ENCODE data around the gene OAS2. TPM values are rescaled to one million over a fixed set of nuclear protein-coding genes. Genes with fewer than 3 reads are reported as not detected.

The OAS2 gene
- total RNA-seq, 3 donors from 2014 or later (not counting 1 experiment from before 2014, with no cell fraction given): 29.0 to 56.3 (median 48.2) TPM

- intact Hi-C loops (cut with micrococcal nuclease): no loop called here
- Histone ChIP-seq H3K4me3 (ENCODE audit: low read length) (no peak overlapping the region), H3K27ac (ENCODE audit: low read length) (no peak overlapping the region), H3K9me3 (ENCODE audit: control insufficient read depth, insufficient read depth, low read length) (no peaks in the 10 kb centered on the region), H3K36me3 (ENCODE audit: control insufficient read depth, insufficient read depth, low read length) (peaks cover 42% of the 10 kb centered on the region), H3K4me1 (ENCODE audit: control insufficient read depth, insufficient read depth, low read length) (no peaks in the 10 kb centered on the region), H3K27me3 (ENCODE audit: control insufficient read depth, insufficient read depth, low read length) (no peaks in the 10 kb centered on the region)
- no peak for DNase-seq
- H3K4me1 Mint-ChIP-seq: peaks cover 3 to 13% of the 10 kb centered on the region in 2 donors
- H3K4me3 Mint-ChIP-seq: no peak overlapping the region
- no peak for ATAC-seq
- WGBS (ENCODE audit: insufficient coverage): 82% methylated on average over 7 of the region's 7 CpGs
- no peak overlapping the region for H3K27ac Mint-ChIP-seq
- H3K27me3 Mint-ChIP-seq (ENCODE audit: low read depth in 2 of 2): no peaks in the 10 kb centered on the region
- peaks cover 2 to 4% of the 10 kb centered on the region in 2 donors for H3K9me3 Mint-ChIP-seq
- TF ChIP-seq CTCF (IDR thresholded peaks at IDR 0.05): no peak
- H3K36me3 Mint-ChIP-seq: peaks cover 24% of the 10 kb centered on the region
Measured at GRCh38 chr12:112961074-112961473, 17.2 kb upstream of the OAS2 start.

- DNase-seq: no peak
- peaks cover 0 to 13% of the 10 kb centered on the region in 2 donors for H3K4me1 Mint-ChIP-seq
Measured at GRCh38 chr12:112961536-112961935, 16.8 kb upstream of the OAS2 start.

GRCh38 chr12:112962561-112962960 lies 15.8 kb upstream of the OAS2 start:
- Histone ChIP-seq H3K4me1 (ENCODE audit: control insufficient read depth, insufficient read depth, low read length) (no peaks in the 10 kb centered on the region), H3K9me3 (ENCODE audit: control insufficient read depth, insufficient read depth, low read length) (no peaks in the 10 kb centered on the region), H3K4me3 (ENCODE audit: low read length) (no peak overlapping the region), H3K27me3 (ENCODE audit: control insufficient read depth, insufficient read depth, low read length) (no peaks in the 10 kb centered on the region), H3K27ac (ENCODE audit: low read length) (no peak overlapping the region), H3K36me3 (ENCODE audit: control insufficient read depth, insufficient read depth, low read length) (peaks cover 50% of the 10 kb centered on the region)
- H3K27me3 Mint-ChIP-seq (ENCODE audit: low read depth in 2 of 2): no peaks in the 10 kb centered on the region
- H3K9me3 Mint-ChIP-seq: peaks cover 2 to 4% of the 10 kb centered on the region in 2 donors
- H3K4me3 Mint-ChIP-seq: no peak overlapping the region
- no peak for DNase-seq
- peaks cover 0 to 13% of the 10 kb centered on the region in 2 donors for H3K4me1 Mint-ChIP-seq
- TF ChIP-seq CTCF (IDR thresholded peaks at IDR 0.05): no peak
- 95% methylated on average over 7 of the region's 7 CpGs for WGBS (ENCODE audit: insufficient coverage)
- ATAC-seq: no peak
- intact Hi-C loops (cut with micrococcal nuclease): no loop called here
- peaks cover 33% of the 10 kb centered on the region for H3K36me3 Mint-ChIP-seq
- H3K27ac Mint-ChIP-seq: no peak overlapping the region

More at GRCh38 chr12:112961536-112961935, 16.8 kb upstream of the OAS2 start:
- no peaks in the 10 kb centered on the region for H3K27me3 Mint-ChIP-seq (ENCODE audit: low read depth in 2 of 2)
- H3K4me3 ChIP-seq (ENCODE audit: low read length): no peak overlapping the region
- no peaks in the 10 kb centered on the region for H3K27me3 ChIP-seq (ENCODE audit: control insufficient read depth, insufficient read depth, low read length)
- H3K9me3 ChIP-seq (ENCODE audit: control insufficient read depth, insufficient read depth, low read length): no peaks in the 10 kb centered on the region
- no peak overlapping the region for H3K4me3 Mint-ChIP-seq
- peaks cover 2 to 4% of the 10 kb centered on the region in 2 donors for H3K9me3 Mint-ChIP-seq
- H3K27ac Mint-ChIP-seq: no peak overlapping the region
- no peak overlapping the region for H3K27ac ChIP-seq (ENCODE audit: low read length)
- TF ChIP-seq CTCF (IDR thresholded peaks at IDR 0.05): no peak
- peaks cover 46% of the 10 kb centered on the region for H3K36me3 ChIP-seq (ENCODE audit: control insufficient read depth, insufficient read depth, low read length)
- peaks cover 28% of the 10 kb centered on the region for H3K36me3 Mint-ChIP-seq
- ATAC-seq: no peak
- WGBS (ENCODE audit: insufficient coverage): 95% methylated on average over 4 of the region's 4 CpGs
- intact Hi-C loops (cut with micrococcal nuclease): no loop called here
- H3K4me1 ChIP-seq (ENCODE audit: control insufficient read depth, insufficient read depth, low read length): no peaks in the 10 kb centered on the region

- no peaks in the 10 kb centered on the region for H3K27me3 ChIP-seq (ENCODE audit: control insufficient read depth, insufficient read depth, low read length)
- Mint-ChIP-seq H3K9me3 (peaks cover 2 to 4% of the 10 kb centered on the region in 2 donors), H3K36me3 (peaks cover 33% of the 10 kb centered on the region), H3K27me3 (ENCODE audit: low read depth in 2 of 2) (no peaks in the 10 kb centered on the region), H3K4me1 (peaks cover 0 to 13% of the 10 kb centered on the region in 2 donors), H3K4me3 (no peak overlapping the region), H3K27ac (no peak overlapping the region)
- no peaks in the 10 kb centered on the region for H3K9me3 ChIP-seq (ENCODE audit: control insufficient read depth, insufficient read depth, low read length)
- ATAC-seq: no peak
- H3K4me3 ChIP-seq (ENCODE audit: low read length): no peak overlapping the region
- no peak for DNase-seq
- TF ChIP-seq CTCF (IDR thresholded peaks at IDR 0.05): no peak
- H3K27ac ChIP-seq (ENCODE audit: low read length): no peak overlapping the region
- intact Hi-C loops (cut with micrococcal nuclease): no loop called here
- no peaks in the 10 kb centered on the region for H3K4me1 ChIP-seq (ENCODE audit: control insufficient read depth, insufficient read depth, low read length)
- peaks cover 54% of the 10 kb centered on the region for H3K36me3 ChIP-seq (ENCODE audit: control insufficient read depth, insufficient read depth, low read length)
- 97% methylated on average over 14 of the region's 14 CpGs for whole genome bisulfite sequencing (ENCODE audit: insufficient coverage)
Measured at GRCh38 chr12:112963227-112963861, 15.0 kb upstream of the OAS2 start.
